B cell (primary cell): Measurements from ENCODE around the gene NOL4L. TPM values are rescaled to one million over a fixed set of nuclear protein-coding genes. Genes with fewer than 3 reads are reported as not detected.

Experiments
- ATAC-seq: fragments of 200-7000 bp; cut with Tn5 transposase; one replicate; pipeline ENCODE4 v1.10.0; 2021; ENCODE audit warnings: low read depth, mild to moderate bottlenecking, moderate number of reproducible peaks, moderate library complexity
- CTCF ChIA-PET: fragments of 350-600 bp; sonication (Branson Sonifier 250); formaldehyde crosslinking; loops from one replicate; lab custom pipeline; 2021; ENCODE audit warnings: antibody characterized with exemption, inconsistent platforms; lab: Charles Lee
- POLR2A ChIA-PET: fragments of 350-600 bp; sonication (Branson Sonifier 250); formaldehyde crosslinking; loops from one replicate; lab custom pipeline; 2021; ENCODE audit warnings: antibody characterized with exemption; lab: Charles Lee
- DNase-seq: peaks from one replicate; pipeline ENCODE4 v3.0.0; 2013
- H2AFZ ChIP-seq: 2 replicates; pipeline ENCODE4 v1.6.1; 2012; ENCODE audit warnings: mild to moderate bottlenecking, low read depth, low read length; ENCODE audit not compliant: insufficient read depth, poor library complexity, severe bottlenecking
- H3K27ac ChIP-seq, 2 donors: 1 replicate in 1 of 2; 2 replicates in 1 of 2; pipeline ENCODE4 v1.5.1; 2012 to 2013; ENCODE audit warnings: low read length in 2 of 2, mild to moderate bottlenecking in 2 of 2, moderate library complexity in 1 of 2
- H3K27me3 ChIP-seq, 4 experiments: fragments of 200-600 bp in 1 of 4; sonication (generic) in 1 of 4; replicated peaks in 1 of 4; 1 replicate in 2 of 4; 2 replicates in 2 of 4; pipeline versions ENCODE4 v1.6.1 to v1.7.0; 2013 to 2016; ENCODE audit warnings: low read length in 3 of 4, mild to moderate bottlenecking in 2 of 4, mixed read lengths in 1 of 4, moderate library complexity in 1 of 4; ENCODE audit not compliant: insufficient read depth in 4 of 4, control insufficient read depth in 3 of 4; ENCODE audit errors: control extremely low read depth in 1 of 4
- H3K36me3 ChIP-seq, 2 experiments: replicated peaks in 1 of 2; 1 replicate in 1 of 2; 2 replicates in 1 of 2; pipeline versions ENCODE4 v1.6.1 to v1.7.1; 2013; ENCODE audit warnings: low read length in 1 of 2; ENCODE audit not compliant: insufficient read depth in 2 of 2, control insufficient read depth in 1 of 2; ENCODE audit errors: control extremely low read depth in 1 of 2, extremely low read depth in 1 of 2
- H3K4me1 ChIP-seq, 2 donors: fragments of 200-600 bp in 1 of 2; sonication (generic) in 1 of 2; 1 replicate in 1 of 2; 2 replicates in 1 of 2; pipeline versions ENCODE4 v1.5.1 to v1.6.1; 2013 to 2017; ENCODE audit warnings: low read length in 2 of 2; ENCODE audit not compliant: control insufficient read depth in 2 of 2, insufficient read depth in 2 of 2
- H3K4me2 ChIP-seq: replicated peaks from 2 replicates; pipeline ENCODE3; 2012; ENCODE audit warnings: mild to moderate bottlenecking, low read depth, low read length; ENCODE audit not compliant: poor library complexity, severe bottlenecking
- H3K4me3 ChIP-seq, 5 experiments: fragments of 200-600 bp in 1 of 5; sonication (generic) in 1 of 5; 1 replicate in 3 of 5; 2 replicates in 2 of 5; pipeline versions ENCODE4 v1.5.1 to v1.7.0; 2011 to 2016; ENCODE audit warnings: low read length in 4 of 5, mild to moderate bottlenecking in 4 of 5, low read depth in 2 of 5, control low read depth in 1 of 5, moderate library complexity in 1 of 5; ENCODE audit not compliant: insufficient read depth in 1 of 5; ENCODE audit errors: control extremely low read depth in 1 of 5, extremely low read depth in 1 of 5
- H3K79me2 ChIP-seq: fragments of 200-600 bp; sonication (generic); one replicate; pipeline ENCODE4 v1.6.0; 2016; ENCODE audit warnings: low read length; ENCODE audit not compliant: control insufficient read depth, insufficient read depth
- H3K9ac ChIP-seq: fragments of 200-600 bp; sonication (generic); 2 replicates; pipeline ENCODE4 v1.6.1; 2017; ENCODE audit warnings: mild to moderate bottlenecking, low read length, moderate library complexity
- H3K9me3 ChIP-seq, 3 donors: one replicate each; pipeline versions ENCODE4 v1.6.1 to v1.7.1; 2013; ENCODE audit warnings: low read length in 2 of 3; ENCODE audit not compliant: control insufficient read depth in 2 of 3, insufficient read depth in 1 of 3; ENCODE audit errors: control extremely low read depth in 1 of 3
- H4K20me1 ChIP-seq: 2 replicates; pipeline ENCODE4 v1.6.0; 2012; ENCODE audit warnings: mild to moderate bottlenecking, low read length; ENCODE audit not compliant: insufficient read depth, control insufficient read depth, poor library complexity, severe bottlenecking
- H3K27ac Mint-ChIP-seq: one replicate; pipeline ENCODE4 v1.8.0; 2021; ENCODE audit warnings: mixed read lengths
- H3K27me3 Mint-ChIP-seq: one replicate; pipeline ENCODE4 v1.8.0; 2021; ENCODE audit warnings: mixed read lengths
- H3K4me1 Mint-ChIP-seq: one replicate; pipeline ENCODE4 v1.8.0; 2021; ENCODE audit warnings: mixed read lengths
- H3K4me3 Mint-ChIP-seq: one replicate; pipeline ENCODE4 v1.8.0; 2021; ENCODE audit warnings: mixed read lengths
- H3K9me3 Mint-ChIP-seq: one replicate; pipeline ENCODE4 v1.8.0; 2022; ENCODE audit warnings: mixed read lengths; ENCODE audit not compliant: insufficient read depth
- CTCF ChIP-seq: fragments of 200-600 bp; IDR thresholded peaks from one replicate; pipeline ENCODE4 v1.8.0; 2022; ENCODE audit warnings: antibody characterized with exemption, mild to moderate bottlenecking
- EZH2 ChIP-seq: IDR thresholded peaks from 2 replicates; pipeline ENCODE4 v1.6.1; 2012; ENCODE audit warnings: borderline replicate concordance, low read depth, mild to moderate bottlenecking, moderate library complexity, low read length; ENCODE audit not compliant: insufficient read depth, poor library complexity, severe bottlenecking
- WGBS: methylation state at CpG from one replicate; pipeline ENCODE4 v1.1.5; 2013; ENCODE audit warnings: missing lambda C conversion rate; ENCODE audit not compliant: insufficient coverage; 5-methylcytosine and 5-hydroxymethylcytosine counted together
- intact Hi-C: fragments of 100-400 bp; cut with micrococcal nuclease; formaldehyde crosslinking; loops from one replicate; pipeline ENCODE4 v1.10.0; 2022
- polyA plus RNA-seq: library from polyadenylated mRNA; depleted of rRNA; stranded (reverse); fragments of >200 nt; gene quantifications from 2 replicates; pipeline ENCODE4 v1.2.3, GENCODE V29; 2012
- total RNA-seq, 2 donors: library from RNA; stranded (reverse); fragments of 120-200 nt in 1 of 2; gene quantifications; 1 replicate in 1 of 2; 2 replicates in 1 of 2; pipeline versions ENCODE4 v1.2.3 to v1.2.4, GENCODE V29; 2013 to 2022

Gene NOL4L
- total and polyA plus RNA-seq, 2 donors (not counting 1 experiment from before 2014, with no cell fraction given), result 6.5 to 7.9 TPM

GRCh38 chr20:32589256-32589655 is 4.1 kb upstream of the NOL4L start:
- intact Hi-C loops, result loop anchor here (5.0 kb wide), 1 partner anchor 38 kb away; no protein-coding TSS in a partner anchor
- H3K4me3 Mint-ChIP-seq, result no peak overlapping the region
- ATAC-seq, result no peak
- peaks cover 11 to 16% of the 10 kb centered on the region in 2 donors for H3K4me1 ChIP-seq
- 98% methylated on average over 5 of the region's 5 CpGs for WGBS
- H3K79me2 ChIP-seq, result no peaks in the 10 kb centered on the region
- H3K27ac ChIP-seq, result no peak overlapping the region
- no peak overlapping the region for H2AFZ ChIP-seq
- no peaks in the 10 kb centered on the region for H3K36me3 ChIP-seq
- H3K9ac ChIP-seq, result no peak overlapping the region
- DNase-seq, result no peak
- no peak for TF ChIP-seq EZH2
- TF ChIP-seq CTCF, result no peak
- no peak overlapping the region for H3K27ac Mint-ChIP-seq
- CTCF ChIA-PET, result no interaction called here
- no peaks in the 10 kb centered on the region for H4K20me1 ChIP-seq
- POLR2A ChIA-PET, result no interaction called here
- H3K9me3 ChIP-seq, result no peaks in the 10 kb centered on the region
- no peak overlapping the region for H3K4me3 ChIP-seq
- H3K27me3 ChIP-seq, result peaks cover 0 to 10% (median 1%) of the 10 kb centered on the region in 4 experiments
- H3K27me3 Mint-ChIP-seq, result peaks cover 4% of the 10 kb centered on the region
- no peak overlapping the region for H3K4me2 ChIP-seq
- H3K9me3 Mint-ChIP-seq, result no peaks in the 10 kb centered on the region
- peaks cover 15% of the 10 kb centered on the region for H3K4me1 Mint-ChIP-seq

- POLR2A ChIA-PET, result interaction anchor here (0.6 kb wide), 1 partner anchor 10 kb away, joined by 4 read pairs; no protein-coding TSS in a partner anchor
- WGBS, result 100% methylated on average over 3 of the region's 5 CpGs
These were observed 2.9 kb upstream of the NOL4L start for GRCh38 chr20:32588040-32588439.

More at GRCh38 chr20:32588040-32588439, 2.9 kb upstream of the NOL4L start:
- ATAC-seq (no peak), DNase-seq (no peak)
- H3K36me3 ChIP-seq, result no peaks in the 10 kb centered on the region
- no peaks in the 10 kb centered on the region for H3K79me2 ChIP-seq
- peaks cover 4% of the 10 kb centered on the region for H3K27me3 Mint-ChIP-seq
- no peaks in the 10 kb centered on the region for H3K9me3 Mint-ChIP-seq
- TF ChIP-seq CTCF (no peak), EZH2 (no peak)
- no peak overlapping the region for H3K27ac ChIP-seq
- no peaks in the 10 kb centered on the region for H4K20me1 ChIP-seq
- peaks cover 11 to 16% of the 10 kb centered on the region in 2 donors for H3K4me1 ChIP-seq
- intact Hi-C loops, result loop anchor here (5.0 kb wide), 1 partner anchor 39 kb away; no protein-coding TSS in a partner anchor
- H3K9ac ChIP-seq, result no peak overlapping the region
- H3K4me1 Mint-ChIP-seq, result peaks cover 15% of the 10 kb centered on the region
- H3K27me3 ChIP-seq, result peaks cover 0 to 10% (median 1%) of the 10 kb centered on the region in 4 experiments
- H3K27ac Mint-ChIP-seq, result no peak overlapping the region
- H3K9me3 ChIP-seq, result no peaks in the 10 kb centered on the region
- no peak overlapping the region for H3K4me3 ChIP-seq
- no peak overlapping the region for H2AFZ ChIP-seq
- CTCF ChIA-PET, result interaction anchor here (1.0 kb wide), 1 partner anchor 51 kb away, joined by 3 read pairs; no protein-coding TSS in a partner anchor
- no peak overlapping the region for H3K4me3 Mint-ChIP-seq
- no peak overlapping the region for H3K4me2 ChIP-seq
